ENCODE measurements around the gene PRTG.
"Not testable (repeated sequence)": the region's sequence is repeated elsewhere in the genome, so short reads cannot be mapped to it uniquely, and the experiment has no call there.

Gene PRTG

GRCh38 chr15:55743729-55744655 lies 1.0 kb upstream of the PRTG start:
- no peak for DNase-seq (ENCODE audit: low read depth)

- no peak for DNase-seq (ENCODE audit: low read depth)
These were observed 440 bp downstream of the PRTG start for GRCh38 chr15:55742498-55742926.

- DNase-seq (ENCODE audit: low read depth) = no peak
These were observed 987 bp downstream of the PRTG start for GRCh38 chr15:55741833-55742497.

- no peak for DNase-seq (ENCODE audit: low read depth)
These were observed 1.7 kb downstream of the PRTG start for GRCh38 chr15:55740981-55741832.

- DNase-seq (ENCODE audit: low read depth) = no peak
These were observed 2.5 kb downstream of the PRTG start for GRCh38 chr15:55740359-55740878.

GRCh38 chr15:55739641-55740040 lies 3.3 kb downstream of the PRTG start:
- DNase-seq (ENCODE audit: low read depth) = no peak

GRCh38 chr15:55738715-55739114 lies 4.2 kb downstream of the PRTG start:
- DNase-seq (ENCODE audit: low read depth) = no peak

GRCh38 chr15:55737373-55737772 lies 5.6 kb downstream of the PRTG start:
- DNase-seq (ENCODE audit: low read depth) = no peak

GRCh38 chr15:55736756-55737155 lies 6.2 kb downstream of the PRTG start:
- no peak for DNase-seq (ENCODE audit: low read depth)

GRCh38 chr15:55734641-55735040 lies 8.3 kb downstream of the PRTG start:
- no peak for DNase-seq (ENCODE audit: low read depth)

- not testable (repeated sequence) for DNase-seq (ENCODE audit: low read depth)
These were observed 9.5 kb downstream of the PRTG start for GRCh38 chr15:55733461-55733860.

- DNase-seq (ENCODE audit: low read depth) = no peak
These were observed 21.3 kb downstream of the PRTG start for GRCh38 chr15:55721554-55722185.

- no peak for DNase-seq (ENCODE audit: low read depth)
These were observed 27.4 kb downstream of the PRTG start for GRCh38 chr15:55715355-55716076.

- DNase-seq (ENCODE audit: low read depth) = no peak
These were observed 28.9 kb downstream of the PRTG start for GRCh38 chr15:55714064-55714463.

- DNase-seq (ENCODE audit: low read depth) = no peak
These were observed 30.6 kb downstream of the PRTG start for GRCh38 chr15:55712363-55712762.

GRCh38 chr15:55710286-55710685 lies 32.7 kb downstream of the PRTG start:
- DNase-seq (ENCODE audit: low read depth) = no peak

GRCh38 chr15:55709458-55709857 lies 33.5 kb downstream of the PRTG start:
- DNase-seq (ENCODE audit: low read depth) = no peak

- DNase-seq (ENCODE audit: low read depth) = no peak
These were observed 34.2 kb downstream of the PRTG start for GRCh38 chr15:55708720-55709119.

GRCh38 chr15:55707951-55708350 lies 35.0 kb downstream of the PRTG start:
- DNase-seq (ENCODE audit: low read depth) = no peak

- no peak for DNase-seq (ENCODE audit: low read depth)
These were observed 35.4 kb downstream of the PRTG start for GRCh38 chr15:55707518-55707917.

GRCh38 chr15:55703873-55704301 lies 39.1 kb downstream of the PRTG start:
- DNase-seq (ENCODE audit: low read depth) = no peak

Data from stimulated activated CD8-positive, alpha-beta memory T cell treated with anti-CD3 and anti-CD28 coated beads, Interleukin-15, amount 100 ng/mL, for 24 hours (primary cell).